ENCODE data around the gene PGM2.

PGM2 gene

GRCh38 chr4:37889849-37890800 lies 63.6 kb downstream of the PGM2 start:
- DNase-seq (ENCODE audit: low spot score): no peak
- in situ Hi-C loops (cut with MboI; ENCODE audit: low pct_unique_long_range_greater_than_20kb, low sequenced_read_pairs, unreplicated experiment): no loop called here
- peak; percentile 41 for TF ChIP-seq CTCF (IDR thresholded peaks at IDR 0.05; ENCODE audit: extremely low read depth, insufficient read depth, missing control alignments)

- in situ Hi-C loops (cut with MboI; ENCODE audit: low pct_unique_long_range_greater_than_20kb, low sequenced_read_pairs, unreplicated experiment): no loop called here
- DNase-seq (ENCODE audit: low spot score): peak; percentile 72
These were observed 64.3 kb downstream of the PGM2 start, which contains the start of gene TBC1D1 for GRCh38 chr4:37890801-37891259. Gene TBC1D1 (plus strand): TSS chr4:37891084. CDS start chr4:37902096, 11,012 bp downstream.

GRCh38 chr4:37891260-37892159 lies 65.0 kb downstream of the PGM2 start:
- TF ChIP-seq CTCF (IDR thresholded peaks at IDR 0.05; ENCODE audit: extremely low read depth, insufficient read depth, missing control alignments): peak; percentile 21
- in situ Hi-C loops (cut with MboI; ENCODE audit: low pct_unique_long_range_greater_than_20kb, low sequenced_read_pairs, unreplicated experiment): no loop called here
- DNase-seq (ENCODE audit: low spot score): peak; percentile 80

More at GRCh38 chr4:37890801-37891259, 64.3 kb downstream of the PGM2 start, which contains the start of gene TBC1D1:
- no peak for TF ChIP-seq CTCF (IDR thresholded peaks at IDR 0.05; ENCODE audit: extremely low read depth, insufficient read depth, missing control alignments)

GRCh38 chr4:37892641-37893040 lies 66.2 kb downstream of the PGM2 start:
- no peak for TF ChIP-seq CTCF (IDR thresholded peaks at IDR 0.05; ENCODE audit: extremely low read depth, insufficient read depth, missing control alignments)
- peak; percentile 74 for DNase-seq (ENCODE audit: low spot score)
- in situ Hi-C loops (cut with MboI; ENCODE audit: low pct_unique_long_range_greater_than_20kb, low sequenced_read_pairs, unreplicated experiment): no loop called here

GRCh38 chr4:37893164-37893563 lies 66.7 kb downstream of the PGM2 start:
- no peak for DNase-seq (ENCODE audit: low spot score)
- TF ChIP-seq CTCF (IDR thresholded peaks at IDR 0.05; ENCODE audit: extremely low read depth, insufficient read depth, missing control alignments): no peak
- in situ Hi-C loops (cut with MboI; ENCODE audit: low pct_unique_long_range_greater_than_20kb, low sequenced_read_pairs, unreplicated experiment): no loop called here

- in situ Hi-C loops (cut with MboI; ENCODE audit: low pct_unique_long_range_greater_than_20kb, low sequenced_read_pairs, unreplicated experiment): no loop called here
- no peak for TF ChIP-seq CTCF (IDR thresholded peaks at IDR 0.05; ENCODE audit: extremely low read depth, insufficient read depth, missing control alignments)
- DNase-seq (ENCODE audit: low spot score): no peak
These were observed 68.8 kb downstream of the PGM2 start for GRCh38 chr4:37895271-37895670.

Data from GM13977 (cell line).